Glomerular visceral epithelial cell (primary cell): ENCODE results near the gene CYB561.

Experiments used
- DNase-seq: peaks from one replicate; pipeline ENCODE4 v3.0.0-alpha.2; 2016; ENCODE audit errors: extremely low spot score

The CYB561 gene

DNA sequence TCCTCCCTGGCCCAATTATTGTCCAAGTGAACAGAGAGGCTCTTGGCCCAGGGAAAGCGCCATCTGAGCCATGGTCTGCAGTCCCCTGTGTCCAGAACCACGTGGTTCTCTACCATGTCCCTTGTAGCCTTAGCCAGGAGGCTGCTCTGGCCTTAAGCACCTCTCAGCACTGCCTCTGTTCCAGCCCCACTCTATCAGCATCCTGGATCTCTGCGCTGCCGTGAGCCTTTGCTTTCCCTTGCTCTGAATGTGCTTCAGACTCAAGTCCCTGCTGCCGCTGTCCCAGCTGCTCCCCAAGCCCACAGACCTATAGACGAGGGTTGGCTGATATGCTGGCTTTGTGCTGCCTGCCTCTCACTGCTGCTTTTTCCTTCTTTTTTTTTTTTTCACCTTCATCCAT, 33.9 kb downstream of the CYB561 start:
- no peak for DNase-seq

- DNase-seq, result no peak
Observed at GRCh38 chr17:63407741-63408330, 38.3 kb downstream of the CYB561 start.

GRCh38 chr17:63406689-63407330, 39.3 kb downstream of the CYB561 start:
- DNase-seq, result peak; percentile 85

GRCh38 chr17:63405741-63406261, 40.3 kb downstream of the CYB561 start:
- DNase-seq, result peak; percentile 52

DNA sequence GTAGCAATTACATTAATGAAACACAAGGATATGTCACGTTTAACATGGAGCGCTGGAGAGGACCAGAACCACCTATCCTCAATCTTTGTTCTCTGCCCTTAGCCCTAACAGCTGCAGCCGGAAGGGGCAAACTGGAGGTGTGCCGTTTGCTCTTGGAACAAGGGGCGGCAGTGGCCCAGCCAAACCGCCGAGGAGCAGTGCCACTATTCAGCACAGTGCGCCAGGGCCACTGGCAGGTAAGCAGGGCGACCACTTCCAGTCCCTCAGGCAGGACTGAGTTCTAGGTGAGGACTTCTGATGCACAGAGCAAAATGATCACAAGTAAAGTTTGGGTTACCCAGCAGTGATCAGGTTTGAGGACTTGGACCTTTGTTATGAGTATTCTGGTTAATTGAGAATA, 41.1 kb downstream of the CYB561 start:
- DNase-seq, result no peak

DNA sequence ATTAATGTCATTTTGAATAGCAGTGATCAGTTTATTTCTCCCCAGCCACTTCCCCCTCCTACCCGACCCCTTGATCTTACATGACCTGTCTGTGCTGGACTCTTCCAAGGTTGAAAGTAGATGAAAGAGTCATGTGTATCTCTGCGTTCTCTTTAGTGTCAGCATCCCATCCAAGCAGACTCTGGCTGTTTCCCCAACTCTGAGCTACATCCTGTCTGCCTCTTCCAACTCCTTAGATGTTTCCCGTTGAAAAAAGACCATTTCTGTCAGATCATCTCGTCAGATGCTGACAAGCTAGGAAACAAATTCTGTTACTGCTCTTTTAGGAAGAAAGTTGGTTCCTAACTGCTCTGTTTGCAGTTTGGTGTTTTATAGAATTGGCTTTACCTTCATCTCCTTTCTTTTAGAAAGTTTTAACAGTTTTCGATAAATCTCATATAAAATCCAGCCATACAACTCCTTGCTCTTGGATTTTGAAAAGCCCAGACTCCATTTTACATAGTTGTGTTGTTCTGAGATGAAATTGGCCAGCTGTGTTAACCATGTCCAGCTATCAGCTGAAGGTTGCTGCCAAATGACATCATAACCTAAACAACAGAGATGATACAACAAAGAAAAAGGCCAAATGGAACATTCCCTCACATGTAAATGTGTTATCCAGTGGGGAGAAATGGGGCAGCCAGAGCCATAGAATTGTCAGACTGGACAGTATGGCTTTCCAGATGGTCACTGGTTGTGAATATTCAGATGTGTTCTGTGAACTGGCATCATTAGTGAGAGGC, 43.5 kb downstream of the CYB561 start:
- DNase-seq, result no peak

DNA sequence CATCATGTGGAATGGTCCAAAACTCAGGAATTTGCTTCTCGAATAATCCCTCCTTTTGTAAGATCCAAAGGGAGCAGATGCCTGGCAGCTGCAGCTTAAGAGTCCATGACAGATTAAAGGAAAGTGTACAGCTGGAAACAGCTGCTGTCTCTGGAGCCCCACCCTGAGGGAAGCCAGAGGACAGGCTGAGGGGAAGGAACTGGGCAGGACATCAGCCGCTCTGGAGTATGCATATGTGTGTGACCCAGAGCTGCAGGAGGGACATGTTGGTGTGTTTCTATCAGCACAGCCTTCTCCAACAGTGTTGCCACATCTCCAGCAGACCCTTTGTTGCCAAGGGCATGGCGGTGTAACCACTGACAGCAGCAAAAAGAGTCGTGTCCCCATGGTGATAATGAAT, 46.2 kb downstream of the CYB561 start:
- no peak for DNase-seq

DNA sequence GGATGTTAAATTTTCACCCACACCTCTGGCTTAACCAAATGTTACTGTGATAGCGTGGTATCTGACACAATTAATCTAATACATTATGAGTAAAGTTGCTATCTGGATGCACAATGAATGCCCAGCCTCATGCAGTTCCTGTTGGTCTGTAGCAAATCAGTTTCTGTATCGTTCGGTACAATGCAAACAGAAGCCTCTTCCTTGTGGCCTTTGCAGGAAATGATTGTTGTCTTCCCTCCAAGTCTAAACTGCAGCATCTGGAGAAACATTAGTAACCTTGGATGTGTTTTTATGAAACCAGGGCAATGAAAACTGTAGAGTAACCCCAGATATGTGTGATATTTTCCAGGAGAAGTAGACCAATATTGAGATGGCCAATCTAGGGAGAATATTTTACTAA, 46.8 kb downstream of the CYB561 start:
- no peak for DNase-seq

DNA sequence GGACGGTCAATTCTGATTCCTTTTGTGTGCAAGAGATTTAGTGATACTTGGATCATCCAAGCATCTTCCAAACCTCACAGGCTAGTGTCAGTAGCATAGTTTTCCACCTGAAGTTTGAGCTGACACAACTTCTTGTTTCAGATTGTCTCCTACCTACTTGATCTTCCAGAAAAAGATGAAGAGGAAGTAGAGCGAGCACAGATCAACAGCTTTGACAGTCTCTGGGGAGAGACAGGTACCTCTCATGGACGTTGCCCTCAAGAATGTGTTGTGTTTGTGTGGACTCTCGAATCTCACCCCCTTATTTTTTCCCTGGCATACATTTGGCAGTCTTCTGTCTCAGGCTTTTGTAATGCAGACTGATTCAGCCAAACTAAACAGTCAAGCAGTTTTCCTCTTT, 47.4 kb downstream of the CYB561 start:
- DNase-seq, result no peak

GRCh38 chr17:63395075-63395805, 50.9 kb downstream of the CYB561 start:
- DNase-seq, result no peak

DNA sequence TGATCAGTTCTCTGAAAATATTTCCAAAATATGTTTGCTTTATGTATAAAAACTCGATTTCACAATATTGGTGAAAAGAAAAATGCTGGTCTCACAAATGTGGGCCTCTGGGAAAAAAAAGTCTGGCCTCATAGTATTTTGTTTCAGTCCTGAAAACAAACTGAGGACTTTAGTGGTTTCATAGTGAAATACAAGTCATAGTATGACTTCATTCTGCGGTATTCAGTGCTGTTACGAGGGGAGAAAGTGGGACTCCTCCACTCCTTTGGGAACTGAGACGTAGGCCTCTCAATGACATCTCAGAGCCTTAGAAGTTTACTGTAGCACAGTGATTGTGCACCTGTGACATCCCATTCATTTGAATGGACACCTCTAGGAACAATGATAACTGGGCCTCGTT, 56.0 kb downstream of the CYB561 start:
- no peak for DNase-seq

GRCh38 chr17:63387656-63388340, 58.3 kb downstream of the CYB561 start:
- no peak for DNase-seq

- no peak for DNase-seq
Observed at GRCh38 chr17:63382826-63383225, 63.3 kb downstream of the CYB561 start.
